Prostate gland (tissue), 2 donors: Measurements from ENCODE around the gene YTHDF1. TPM values are rescaled to one million over a fixed set of nuclear protein-coding genes. Genes with fewer than 3 reads are reported as not detected.

ENCODE experiments used
- DNase-seq: peaks from one replicate; pipeline ENCODE4 v3.0.0-alpha.2; 2019; ENCODE audit warnings: low spot score
- H3K27ac ChIP-seq, 2 donors: fragments of 200-600 bp; sonication (generic); 2 replicates each; pipeline ENCODE4 v1.5.1; 2017 to 2019
- H3K27me3 ChIP-seq: fragments of 200-600 bp; sonication (generic); replicated peaks from 2 replicates; pipeline ENCODE4 v1.5.1; 2019; ENCODE audit not compliant: insufficient read depth
- H3K36me3 ChIP-seq, 2 donors: fragments of 200-600 bp; sonication (generic); 1 replicate in 1 of 2; 2 replicates in 1 of 2; pipeline versions ENCODE4 v1.5.1 to v1.8.1; 2017 to 2019
- H3K4me1 ChIP-seq: fragments of 200-600 bp; sonication (generic); replicated peaks from 2 replicates; pipeline ENCODE4 v1.5.1; 2019
- H3K4me3 ChIP-seq, 2 donors: fragments of 200-600 bp; sonication (generic); 2 replicates each; pipeline ENCODE4 v1.5.1; 2017 to 2019
- H3K9me3 ChIP-seq: fragments of 200-600 bp; sonication (generic); 2 replicates; pipeline ENCODE4 v1.5.1; 2017
- POLR2A ChIP-seq: fragments of 450-650 bp; IDR thresholded peaks from one replicate; pipeline ENCODE4 v1.6.1; 2016; ENCODE audit warnings: antibody characterized with exemption, mild to moderate bottlenecking
- POLR2AphosphoS5 ChIP-seq: sonication (generic); formaldehyde crosslinking; IDR thresholded peaks from one replicate; pipeline ENCODE4 v1.6.1; 2017; ENCODE audit warnings: antibody characterized with exemption
- WGBS: methylation state at CpG from one replicate; pipeline ENCODE4 v1.1.5; 2018; 5-methylcytosine and 5-hydroxymethylcytosine counted together
- intact Hi-C: fragments of 100-400 bp; cut with DNase I; formaldehyde crosslinking; loops from one replicate; pipeline ENCODE4 v1.14.2; 2022
- total RNA-seq, 2 donors: library from RNA; depleted of rRNA; stranded (reverse); fragments of >200 nt; gene quantifications; one replicate each; pipeline ENCODE4 v1.1.0, GENCODE V29; 2016
- TF ChIP-seq, protein P1 (sequence below), 4 experiments: fragments of 200-600 bp in 2 of 4; fragments of 450-650 bp in 2 of 4; sonication (generic) in 2 of 4; IDR thresholded peaks; 1 replicate in 3 of 4; 2 replicates in 1 of 4; pipeline ENCODE4 v1.5.1; 2016 to 2019; ENCODE audit warnings: antibody characterized with exemption in 4 of 4, mild to moderate bottlenecking in 2 of 4, moderate library complexity in 2 of 4

Gene YTHDF1
- total RNA-seq, 2 donors from 2014 or later: 28.8 to 46.0 TPM

GRCh38 chr20:63187338-63188158 lies 28.4 kb downstream of the YTHDF1 start:
- WGBS: 83% methylated on average over 7 of the region's 7 CpGs

DNA sequence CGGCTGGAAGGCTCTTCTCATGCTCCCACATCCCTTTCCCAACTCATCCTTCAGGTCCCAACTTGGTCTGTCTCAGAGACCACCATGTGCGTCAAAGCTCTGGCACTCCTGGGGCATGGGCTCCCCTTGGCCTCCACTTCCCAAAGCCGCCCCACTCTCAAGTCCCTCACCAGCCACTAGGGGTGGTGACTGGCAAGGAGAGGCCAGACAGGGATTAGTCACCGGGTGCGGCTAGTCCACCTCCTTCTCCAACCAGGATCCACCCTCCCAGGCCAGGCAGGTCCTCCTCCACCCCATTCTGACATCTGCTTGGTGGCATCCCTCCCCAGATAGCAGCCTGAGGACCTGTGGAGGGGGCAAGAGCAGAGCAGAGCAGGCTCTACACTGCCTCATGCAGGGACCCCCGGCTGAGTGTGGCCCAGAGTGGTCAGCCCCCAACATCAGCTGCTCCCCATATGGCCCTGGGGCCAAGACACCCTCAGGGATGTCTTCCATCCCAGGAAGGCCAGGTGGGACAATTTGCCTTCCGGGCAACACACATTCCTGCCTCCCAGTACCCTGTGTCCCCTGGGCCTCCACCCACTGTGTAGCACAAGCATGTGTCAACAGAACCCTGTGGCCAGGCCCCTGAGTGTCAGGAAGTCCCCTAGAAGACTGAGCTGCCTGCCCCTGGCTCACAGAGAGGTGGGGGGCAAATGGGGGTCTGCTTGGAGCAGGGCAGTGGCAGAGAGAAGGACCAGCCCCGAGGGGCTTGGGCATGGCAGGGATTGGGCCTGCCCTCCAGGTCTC lies 29.2 kb downstream of the YTHDF1 start:
- Histone ChIP-seq H3K4me3 (no peak overlapping the region), H3K4me1 (no peaks in the 10 kb centered on the region), H3K36me3 (no peaks in the 10 kb centered on the region), H3K9me3 (no peaks in the 10 kb centered on the region), H3K27ac (no peak overlapping the region), H3K27me3 (peaks cover 5% of the 10 kb centered on the region)
- whole genome bisulfite sequencing: 85% methylated on average over 8 of the region's 8 CpGs
- DNase-seq: no peak
- intact Hi-C loops: no loop called here
- TF ChIP-seq, protein P1, sequence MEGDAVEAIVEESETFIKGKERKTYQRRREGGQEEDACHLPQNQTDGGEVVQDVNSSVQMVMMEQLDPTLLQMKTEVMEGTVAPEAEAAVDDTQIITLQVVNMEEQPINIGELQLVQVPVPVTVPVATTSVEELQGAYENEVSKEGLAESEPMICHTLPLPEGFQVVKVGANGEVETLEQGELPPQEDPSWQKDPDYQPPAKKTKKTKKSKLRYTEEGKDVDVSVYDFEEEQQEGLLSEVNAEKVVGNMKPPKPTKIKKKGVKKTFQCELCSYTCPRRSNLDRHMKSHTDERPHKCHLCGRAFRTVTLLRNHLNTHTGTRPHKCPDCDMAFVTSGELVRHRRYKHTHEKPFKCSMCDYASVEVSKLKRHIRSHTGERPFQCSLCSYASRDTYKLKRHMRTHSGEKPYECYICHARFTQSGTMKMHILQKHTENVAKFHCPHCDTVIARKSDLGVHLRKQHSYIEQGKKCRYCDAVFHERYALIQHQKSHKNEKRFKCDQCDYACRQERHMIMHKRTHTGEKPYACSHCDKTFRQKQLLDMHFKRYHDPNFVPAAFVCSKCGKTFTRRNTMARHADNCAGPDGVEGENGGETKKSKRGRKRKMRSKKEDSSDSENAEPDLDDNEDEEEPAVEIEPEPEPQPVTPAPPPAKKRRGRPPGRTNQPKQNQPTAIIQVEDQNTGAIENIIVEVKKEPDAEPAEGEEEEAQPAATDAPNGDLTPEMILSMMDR (IDR thresholded peaks at IDR 0.05): peak in 1 of 4 experiments; percentile 14
- TF ChIP-seq POLR2AphosphoS5 (no peak), POLR2A (no peak)

More at GRCh38 chr20:63187338-63188158, 28.4 kb downstream of the YTHDF1 start:
- intact Hi-C loops: no loop called here
- no peak overlapping the region for H3K4me3 ChIP-seq
- H3K27me3 ChIP-seq: no peaks in the 10 kb centered on the region
- DNase-seq: no peak
- no peak overlapping the region for H3K27ac ChIP-seq
- TF ChIP-seq POLR2AphosphoS5 (no peak), POLR2A (no peak)
- TF ChIP-seq, protein P1 (IDR thresholded peaks at IDR 0.05): no peak
- H3K4me1 ChIP-seq: no peaks in the 10 kb centered on the region
- no peaks in the 10 kb centered on the region for H3K36me3 ChIP-seq
- no peaks in the 10 kb centered on the region for H3K9me3 ChIP-seq

GRCh38 chr20:63186084-63186483 lies 29.8 kb downstream of the YTHDF1 start:
- no peaks in the 10 kb centered on the region for H3K4me1 ChIP-seq
- TF ChIP-seq POLR2AphosphoS5: no peak
- no peak for DNase-seq
- intact Hi-C loops: no loop called here
- no peaks in the 10 kb centered on the region for H3K36me3 ChIP-seq
- no peak overlapping the region for H3K27ac ChIP-seq
- H3K9me3 ChIP-seq: no peaks in the 10 kb centered on the region
- 92% methylated on average over 8 of the region's 8 CpGs for WGBS
- no peak overlapping the region for H3K4me3 ChIP-seq
- H3K27me3 ChIP-seq: peaks cover 9% of the 10 kb centered on the region

DNA sequence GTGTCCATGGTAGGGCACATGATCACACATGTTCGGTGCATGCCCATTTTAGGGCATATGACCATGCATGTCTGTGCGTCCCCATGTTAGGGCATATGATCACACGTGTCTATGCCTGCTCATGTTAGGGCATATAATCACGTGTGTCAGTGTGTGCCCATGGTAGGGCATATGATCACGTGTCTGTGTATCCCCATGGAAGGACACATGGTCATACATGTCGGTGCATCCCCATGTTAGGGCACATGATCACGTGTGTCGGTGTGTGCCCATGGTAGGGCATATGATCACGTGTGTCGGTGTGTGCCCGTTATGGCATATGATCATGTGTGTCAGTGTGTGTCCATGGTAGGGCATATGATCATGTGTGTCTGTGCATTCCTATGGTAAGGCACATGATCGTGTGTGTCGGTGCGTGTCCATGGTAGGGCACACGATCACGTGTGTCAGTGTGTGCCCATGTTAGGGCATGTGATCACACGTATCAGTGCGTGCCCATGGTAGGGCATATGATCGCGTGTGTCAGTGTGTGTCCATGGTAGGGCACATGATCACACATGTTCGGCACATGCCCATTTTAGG lies 30.6 kb downstream of the YTHDF1 start:
- H3K36me3 ChIP-seq: no peaks in the 10 kb centered on the region
- no peak overlapping the region for H3K27ac ChIP-seq
- H3K4me3 ChIP-seq: no peak overlapping the region
- intact Hi-C loops: no loop called here
- H3K4me1 ChIP-seq: no peaks in the 10 kb centered on the region
- no peak for TF ChIP-seq POLR2AphosphoS5
- no peak for TF ChIP-seq POLR2A
- TF ChIP-seq, protein P1 (IDR thresholded peaks at IDR 0.05): no peak
- no peaks in the 10 kb centered on the region for H3K9me3 ChIP-seq
- DNase-seq: no peak
- H3K27me3 ChIP-seq: peaks cover 17% of the 10 kb centered on the region
- WGBS: 93% methylated on average over 21 of the region's 21 CpGs
